A673 (cell line): ENCODE results near the gene TSSK2. TPM values are rescaled to one million over a fixed set of nuclear protein-coding genes. Genes with fewer than 3 reads are reported as not detected.

Source experiments
- BruUV-seq: library from RNA; stranded (reverse); fragments of 400-500 nt; replicated peaks from 2 replicates; lab custom pipeline; 2021; lab: Mats Ljungman, UMichigan
- CTCF ChIA-PET: fragments of 300-600 bp; sonication (Branson Sonifier 250); formaldehyde crosslinking; loops from one replicate; lab custom pipeline; 2022; ENCODE audit warnings: antibody characterized with exemption; lab: Charles Lee
- POLR2A ChIA-PET: fragments of 300-600 bp; sonication (Branson Sonifier 250); formaldehyde crosslinking; loops from one replicate; lab custom pipeline; 2022; ENCODE audit warnings: antibody characterized with exemption; ENCODE audit not compliant: low non-redundant PET; lab: Charles Lee
- DNase-seq: peaks from one replicate; pipeline ENCODE4 v3.0.0-alpha.2; 2015; ENCODE audit warnings: low spot score
- H3K27ac ChIP-seq: fragments of 200-600 bp; sonication (generic); 2 replicates; pipeline ENCODE4 v1.5.1; 2016; ENCODE audit warnings: mixed run types, low read depth, mild to moderate bottlenecking, mixed read lengths, antibody characterized with exemption, low read length; ENCODE audit not compliant: poor library complexity, severe bottlenecking
- H3K27me3 ChIP-seq: fragments of 200-600 bp; sonication (generic); replicated peaks from 2 replicates; pipeline ENCODE4 v1.6.1; 2017; ENCODE audit warnings: mixed run types, low read depth, mild to moderate bottlenecking, mixed read lengths, antibody characterized with exemption, low read length; ENCODE audit not compliant: insufficient read depth, poor library complexity
- H3K36me3 ChIP-seq: fragments of 200-600 bp; sonication (generic); 2 replicates; pipeline ENCODE4 v1.6.1; 2016; ENCODE audit warnings: mixed run types, mild to moderate bottlenecking, mixed read lengths, antibody characterized with exemption, low read length; ENCODE audit not compliant: insufficient read depth, poor library complexity, severe bottlenecking
- H3K4me1 ChIP-seq: fragments of 200-600 bp; sonication (generic); 2 replicates; pipeline ENCODE4 v1.6.1; 2017; ENCODE audit warnings: mixed run types, mild to moderate bottlenecking, mixed read lengths, antibody characterized with exemption, low read length; ENCODE audit not compliant: insufficient read depth, poor library complexity, severe bottlenecking
- H3K4me3 ChIP-seq: fragments of 200-600 bp; sonication (generic); 2 replicates; pipeline ENCODE4 v1.5.1; 2016; ENCODE audit warnings: low read depth, mixed run types, mild to moderate bottlenecking, mixed read lengths, low read length; ENCODE audit not compliant: poor library complexity, severe bottlenecking
- H3K9me3 ChIP-seq: fragments of 200-600 bp; sonication (generic); 2 replicates; pipeline ENCODE4 v1.6.1; 2016; ENCODE audit warnings: mixed run types, low read depth, mild to moderate bottlenecking, mixed read lengths, antibody characterized with exemption, low read length; ENCODE audit not compliant: poor library complexity, severe bottlenecking
- CTCF ChIP-seq: fragments of 300-800, 200-600 bp; sonication (generic); conservative IDR thresholded peaks from 2 replicates; pipeline ENCODE4 v1.5.1; 2017; ENCODE audit warnings: low read depth, mild to moderate bottlenecking, antibody characterized with exemption, low read length, moderate library complexity, mixed read lengths
- EZH2 ChIP-seq: fragments of 200-600 bp; sonication (generic); IDR thresholded peaks from 2 replicates; pipeline ENCODE4 v1.6.1; 2017; ENCODE audit warnings: borderline replicate concordance, low read depth, mild to moderate bottlenecking, mixed read lengths, antibody characterized with exemption, low read length; ENCODE audit not compliant: poor library complexity, severe bottlenecking
- intact Hi-C: fragments of 100-400 bp; cut with micrococcal nuclease; formaldehyde crosslinking; loops from one replicate; pipeline ENCODE4 v1.10.0; 2022; ENCODE audit not compliant: unreplicated experiment
- total RNA-seq: library from RNA; stranded (reverse); gene quantifications from 2 replicates; pipeline ENCODE4 v1.2.3, GENCODE V29; 2021

The TSSK2 gene
- total RNA-seq, 1 experiment from 2014 or later, result not detected

- intact Hi-C loops, result no loop called here
- no TSS peak for BruUV-seq
- POLR2A ChIA-PET, result no interaction called here
- CTCF ChIA-PET, result no interaction called here
- no peak overlapping the region for H3K4me3 ChIP-seq
- H3K36me3 ChIP-seq, result peaks cover 3% of the 10 kb centered on the region
- H3K27me3 ChIP-seq, result no peaks in the 10 kb centered on the region
- DNase-seq, result no peak
- TF ChIP-seq CTCF (no peak), EZH2 (no peak)
- no peaks in the 10 kb centered on the region for H3K4me1 ChIP-seq
- no peaks in the 10 kb centered on the region for H3K9me3 ChIP-seq
- no peak overlapping the region for H3K27ac ChIP-seq
Measured at GRCh38 chr22:19129871-19130270, 1.2 kb upstream of the TSSK2 start.

GRCh38 chr22:19131685-19132015, 542 bp downstream of the TSSK2 start:
- ChIA-PET POLR2A (no interaction called here), CTCF (no interaction called here)
- no peak for TF ChIP-seq EZH2
- TF ChIP-seq CTCF, result no peak
- no peaks in the 10 kb centered on the region for H3K4me1 ChIP-seq
- H3K27ac ChIP-seq, result no peak overlapping the region
- peaks cover 3% of the 10 kb centered on the region for H3K36me3 ChIP-seq
- DNase-seq, result no peak
- intact Hi-C loops, result no loop called here
- no peak overlapping the region for H3K4me3 ChIP-seq
- no peaks in the 10 kb centered on the region for H3K9me3 ChIP-seq
- no peaks in the 10 kb centered on the region for H3K27me3 ChIP-seq
- no TSS peak for BruUV-seq

GRCh38 chr22:19132153-19132552, 1.0 kb downstream of the TSSK2 start:
- Histone ChIP-seq H3K27ac (no peak overlapping the region), H3K9me3 (no peaks in the 10 kb centered on the region), H3K27me3 (no peaks in the 10 kb centered on the region), H3K4me3 (no peak overlapping the region), H3K36me3 (peaks cover 3% of the 10 kb centered on the region), H3K4me1 (no peaks in the 10 kb centered on the region)
- BruUV-seq, result no TSS peak
- POLR2A ChIA-PET, result no interaction called here
- intact Hi-C loops, result no loop called here
- CTCF ChIA-PET, result no interaction called here
- TF ChIP-seq EZH2, result no peak
- TF ChIP-seq CTCF, result no peak
- DNase-seq, result no peak
